ENCODE data around the gene PGK2.

The PGK2 gene

DNA sequence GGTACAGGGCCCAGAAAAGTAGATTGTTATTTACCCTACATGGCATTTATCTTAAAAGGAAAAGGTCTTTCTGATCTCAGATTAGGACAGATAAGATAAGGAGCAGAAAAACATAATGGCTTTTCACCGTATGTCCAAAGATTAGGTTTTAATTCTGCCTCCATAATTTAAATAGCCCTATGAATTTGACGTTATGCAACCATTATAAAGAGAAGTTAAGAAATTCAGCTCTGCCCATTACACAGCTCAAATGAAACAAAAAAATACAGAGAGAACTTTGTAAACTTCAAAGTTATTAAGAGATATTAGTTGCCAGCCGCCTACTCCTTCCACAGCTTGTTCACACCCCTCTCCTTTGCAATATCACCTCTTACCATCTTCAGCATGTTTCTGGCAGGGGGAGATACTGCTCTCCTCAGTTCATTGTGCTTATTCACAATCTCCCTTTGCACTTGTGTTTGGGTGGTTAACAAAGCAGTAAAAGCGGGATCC is 51.0 kb downstream of the PGK2 start:
- DNase-seq (ENCODE audit: low read depth): no peak

All from T follicular helper cell (primary cell).